CD4-positive, alpha-beta T cell treated with Interleukin-6 at 100 ng/mL for 8 hours (primary cell): Measurements from ENCODE around the gene CCNL2.

Source experiments
- DNase-seq: peaks from one replicate; pipeline ENCODE4 v3.0.0-alpha.2; 2020; ENCODE audit warnings: mixed read lengths, low spot score

The CCNL2 gene

DNA sequence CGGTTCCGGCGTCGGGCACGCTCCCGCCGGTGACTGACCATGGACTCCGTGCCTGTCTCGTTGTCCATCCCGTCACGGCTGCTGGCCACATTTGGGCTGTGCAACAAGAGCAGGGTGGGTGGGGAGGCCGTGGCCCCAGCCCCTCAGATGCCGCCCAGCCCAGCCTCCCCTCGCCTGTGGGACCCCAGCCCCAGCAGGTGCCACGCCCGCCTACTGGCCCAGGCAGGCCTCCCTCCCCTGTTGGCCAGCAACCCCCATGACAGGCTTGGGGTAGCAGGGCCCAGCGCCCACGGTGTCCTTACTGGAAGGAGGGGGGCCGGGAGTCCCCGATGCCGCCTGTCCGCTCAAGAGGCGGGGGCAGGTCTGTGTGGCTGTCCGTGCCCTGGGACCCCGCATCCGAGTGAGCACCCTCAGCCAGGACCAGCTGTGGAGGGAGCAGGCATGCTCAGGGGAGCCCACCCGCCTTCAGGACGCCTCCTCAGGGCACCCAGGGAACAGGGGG is 57.0 kb downstream of the CCNL2 start:
- no peak for DNase-seq

DNA sequence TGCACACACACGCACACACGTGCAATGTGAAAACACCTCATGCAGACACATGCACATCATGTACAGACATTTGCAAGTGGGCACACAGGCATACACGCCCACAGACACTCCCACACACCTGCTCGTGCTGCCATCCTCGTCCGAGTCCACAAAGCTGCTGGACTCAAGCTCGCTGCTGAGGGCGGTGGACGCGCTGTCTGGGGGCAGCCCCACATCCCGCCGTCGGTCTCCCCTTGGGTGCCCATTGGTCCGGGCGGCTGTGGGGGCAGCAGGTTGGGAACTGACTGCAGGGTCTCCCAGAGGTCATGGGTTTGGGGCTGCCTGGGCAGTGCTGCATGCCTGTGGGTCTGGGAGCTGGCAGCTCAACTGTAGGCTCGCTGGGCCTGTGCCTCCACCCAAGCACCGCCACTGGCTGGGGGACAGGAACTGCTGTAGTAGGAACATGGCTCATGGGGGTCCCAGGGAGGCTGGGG is 57.5 kb downstream of the CCNL2 start:
- no peak for DNase-seq

- no peak for DNase-seq
These were observed 58.2 kb downstream of the CCNL2 start for GRCh38 chr1:1340791-1341548.

DNA sequence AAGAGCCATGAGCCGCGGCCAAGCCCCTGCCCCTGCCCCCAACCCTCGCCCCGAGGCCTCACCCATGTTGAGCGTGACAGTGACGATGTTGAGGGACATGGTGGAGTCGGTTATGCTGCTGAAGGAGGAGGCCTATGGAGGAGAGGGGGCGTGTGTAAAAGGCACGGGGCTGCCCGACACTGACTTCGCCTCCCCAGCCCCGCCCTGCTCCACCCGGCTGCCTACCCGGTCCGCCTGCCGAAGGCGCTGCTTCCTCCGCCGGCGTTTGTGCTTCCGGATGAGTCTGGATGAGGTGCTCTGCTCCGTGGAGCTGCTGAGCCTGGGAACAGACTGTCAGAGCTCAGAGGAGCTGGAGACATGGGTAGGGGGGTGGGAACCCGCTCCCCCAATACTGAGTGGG is 59.0 kb downstream of the CCNL2 start:
- no peak for DNase-seq

- DNase-seq = no peak
These were observed 60.9 kb downstream of the CCNL2 start for GRCh38 chr1:1338278-1338677.

DNA sequence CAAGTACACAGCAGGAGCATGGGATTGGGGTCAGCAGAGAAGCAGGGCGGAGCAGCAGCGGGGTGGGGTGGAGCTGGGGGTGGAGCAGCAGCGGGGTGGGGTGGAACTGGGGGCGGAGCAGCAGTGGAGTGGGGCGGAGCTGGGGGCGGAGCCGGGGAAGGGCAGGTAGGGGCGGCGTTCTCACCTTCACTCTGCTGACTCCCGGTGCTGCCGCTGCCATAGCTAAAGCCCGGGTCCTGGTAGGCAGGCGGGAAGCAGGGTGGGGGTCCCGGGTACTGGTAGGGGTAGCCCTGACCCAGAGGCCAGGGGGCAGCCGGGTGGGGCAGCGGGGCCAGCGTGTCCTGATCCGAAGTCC is 61.4 kb downstream of the CCNL2 start:
- DNase-seq = no peak

DNA sequence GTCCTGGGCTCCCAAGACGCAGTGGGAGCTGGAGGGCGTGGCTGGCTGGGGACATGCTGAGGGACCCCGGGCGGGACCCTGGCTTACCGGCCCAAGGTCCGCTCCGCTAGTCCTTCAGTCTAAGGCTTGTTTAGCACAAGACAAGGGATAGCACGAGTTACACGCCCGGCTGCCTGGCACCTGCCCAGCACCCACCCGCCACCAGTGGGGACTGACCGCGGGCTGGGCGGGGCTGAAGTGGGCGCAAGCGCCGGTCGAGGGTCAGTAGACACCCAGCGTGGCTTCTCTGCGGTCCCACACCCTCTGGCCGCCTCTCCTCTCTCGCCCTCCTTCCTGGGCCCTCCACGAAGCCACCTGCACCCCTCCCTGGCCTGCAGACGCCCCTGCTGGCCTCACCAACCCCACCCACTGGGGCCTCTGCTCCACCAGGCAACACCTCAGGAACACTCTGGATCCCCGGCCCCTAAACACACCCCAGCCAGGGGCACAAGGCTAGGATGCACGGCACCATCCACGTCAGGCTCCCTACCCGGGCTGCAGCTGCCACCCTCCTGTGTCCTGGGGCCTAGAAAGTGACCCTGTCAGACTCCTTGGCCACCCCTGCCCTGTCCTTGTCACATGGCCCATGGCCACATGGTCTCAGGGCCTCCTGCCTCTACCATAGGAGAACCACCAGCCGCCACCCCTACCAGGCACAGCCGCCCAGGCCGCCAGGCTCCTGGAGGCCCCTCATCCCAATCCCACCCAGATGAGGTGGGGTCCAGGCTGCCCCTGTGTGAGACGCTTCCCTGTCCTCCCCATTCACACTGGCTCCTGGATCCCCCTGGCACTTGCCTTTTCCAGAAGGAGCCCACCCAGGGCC is 62.0 kb downstream of the CCNL2 start:
- DNase-seq = no peak

- no peak for DNase-seq
These were observed 62.7 kb downstream of the CCNL2 start for GRCh38 chr1:1336446-1336845.

DNA sequence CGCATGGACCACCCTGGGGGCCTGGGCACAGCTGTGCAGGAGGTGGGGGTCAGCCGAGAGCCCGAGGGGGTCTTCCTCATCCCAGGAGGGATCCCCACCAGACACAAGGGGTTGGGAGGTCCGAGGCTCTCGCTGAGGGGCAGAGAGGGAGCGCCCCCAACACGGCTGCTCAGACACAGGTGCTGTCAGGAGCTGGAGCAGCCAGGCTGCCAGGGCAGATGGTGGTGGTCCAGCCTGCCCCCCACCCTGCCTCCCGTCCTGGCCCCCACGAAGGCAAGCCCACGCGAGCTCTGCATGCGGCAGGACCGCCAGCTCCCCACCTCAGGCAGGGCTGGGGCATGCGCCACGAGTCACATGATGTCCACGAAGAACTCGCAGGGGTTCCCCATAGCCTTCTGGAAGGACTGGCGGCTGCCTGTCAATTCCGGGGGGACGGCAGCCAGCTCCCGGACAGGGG is 63.3 kb downstream of the CCNL2 start:
- DNase-seq = no peak
